Liver (tissue), 2 donors: ENCODE measurements around the gene FAM181B.

ENCODE experiments used
- NR2F2 ChIP-seq: IDR thresholded peaks from 2 replicates; pipeline ENCODE4 v1.6.1; 2016; ENCODE audit warnings: antibody characterized with exemption
- TF ChIP-seq, protein P1 (sequence below): IDR thresholded peaks from 2 replicates; pipeline ENCODE4 v1.6.1; 2016; ENCODE audit warnings: antibody characterized with exemption, mild to moderate bottlenecking
- donor health status: healthy.

DNA sequence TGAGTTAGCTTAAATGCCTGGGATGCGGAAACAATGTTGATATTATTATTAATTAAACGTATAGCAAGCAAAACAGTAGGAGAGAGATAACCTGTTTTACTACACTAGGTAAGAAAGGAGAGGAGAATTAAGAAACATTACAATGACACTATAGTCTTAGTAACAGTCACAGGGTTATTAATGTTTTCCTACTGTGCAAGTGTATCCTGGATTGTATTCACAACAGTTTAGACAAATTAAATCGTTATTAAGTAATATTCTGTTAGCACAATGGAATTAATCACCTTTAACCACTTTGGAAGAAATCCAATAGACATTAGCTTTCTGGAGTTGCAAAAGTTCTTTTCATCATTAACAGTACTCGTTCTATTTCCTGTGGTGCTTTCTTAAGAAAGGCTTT, 3.4 kb downstream of the FAM181B start:
- TF ChIP-seq, protein P1, sequence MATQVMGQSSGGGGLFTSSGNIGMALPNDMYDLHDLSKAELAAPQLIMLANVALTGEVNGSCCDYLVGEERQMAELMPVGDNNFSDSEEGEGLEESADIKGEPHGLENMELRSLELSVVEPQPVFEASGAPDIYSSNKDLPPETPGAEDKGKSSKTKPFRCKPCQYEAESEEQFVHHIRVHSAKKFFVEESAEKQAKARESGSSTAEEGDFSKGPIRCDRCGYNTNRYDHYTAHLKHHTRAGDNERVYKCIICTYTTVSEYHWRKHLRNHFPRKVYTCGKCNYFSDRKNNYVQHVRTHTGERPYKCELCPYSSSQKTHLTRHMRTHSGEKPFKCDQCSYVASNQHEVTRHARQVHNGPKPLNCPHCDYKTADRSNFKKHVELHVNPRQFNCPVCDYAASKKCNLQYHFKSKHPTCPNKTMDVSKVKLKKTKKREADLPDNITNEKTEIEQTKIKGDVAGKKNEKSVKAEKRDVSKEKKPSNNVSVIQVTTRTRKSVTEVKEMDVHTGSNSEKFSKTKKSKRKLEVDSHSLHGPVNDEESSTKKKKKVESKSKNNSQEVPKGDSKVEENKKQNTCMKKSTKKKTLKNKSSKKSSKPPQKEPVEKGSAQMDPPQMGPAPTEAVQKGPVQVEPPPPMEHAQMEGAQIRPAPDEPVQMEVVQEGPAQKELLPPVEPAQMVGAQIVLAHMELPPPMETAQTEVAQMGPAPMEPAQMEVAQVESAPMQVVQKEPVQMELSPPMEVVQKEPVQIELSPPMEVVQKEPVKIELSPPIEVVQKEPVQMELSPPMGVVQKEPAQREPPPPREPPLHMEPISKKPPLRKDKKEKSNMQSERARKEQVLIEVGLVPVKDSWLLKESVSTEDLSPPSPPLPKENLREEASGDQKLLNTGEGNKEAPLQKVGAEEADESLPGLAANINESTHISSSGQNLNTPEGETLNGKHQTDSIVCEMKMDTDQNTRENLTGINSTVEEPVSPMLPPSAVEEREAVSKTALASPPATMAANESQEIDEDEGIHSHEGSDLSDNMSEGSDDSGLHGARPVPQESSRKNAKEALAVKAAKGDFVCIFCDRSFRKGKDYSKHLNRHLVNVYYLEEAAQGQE: no peak
- no peak for TF ChIP-seq NR2F2
